Gastroesophageal sphincter (tissue), 4 donors: ENCODE measurements around the gene IFNGR1. TPM values are rescaled to one million over a fixed set of nuclear protein-coding genes. Genes with fewer than 3 reads are reported as not detected.

Source experiments
- ATAC-seq: fragments of 150-250 bp; one replicate; pipeline ENCODE4 v1.9.1; 2016; ENCODE audit warnings: mild to moderate bottlenecking, moderate library complexity
- H3K27ac ChIP-seq, 4 donors: fragments of 200-600 bp; sonication (generic) in 3 of 4; 1 replicate in 3 of 4; 2 replicates in 1 of 4; pipeline ENCODE4 v1.5.1; 2016 to 2019
- H3K27me3 ChIP-seq: fragments of 200-600 bp; sonication (generic); one replicate; pipeline ENCODE4 v1.5.1; 2019
- H3K36me3 ChIP-seq, 2 donors: fragments of 200-600 bp; sonication (generic); one replicate each; pipeline ENCODE4 v1.5.1; 2019; ENCODE audit warnings: control low read depth in 1 of 2
- H3K4me1 ChIP-seq, 3 donors: fragments of 200-600 bp; sonication (generic); 1 replicate in 2 of 3; 2 replicates in 1 of 3; pipeline ENCODE4 v1.5.1; 2016 to 2019; ENCODE audit warnings: control low read depth in 2 of 3
- H3K4me3 ChIP-seq, 2 donors: fragments of 200-600 bp; sonication (generic); one replicate each; pipeline ENCODE4 v1.5.1; 2019; ENCODE audit warnings: mild to moderate bottlenecking in 1 of 2, moderate library complexity in 1 of 2
- H3K9me3 ChIP-seq, 3 donors: fragments of 200-600 bp; sonication (generic); one replicate each; pipeline ENCODE4 v1.5.1; 2017 to 2019; ENCODE audit warnings: control low read depth in 2 of 3
- CTCF ChIP-seq, 4 experiments: fragments of 200-600 bp in 2 of 4; fragments of 450-650 bp in 2 of 4; sonication (generic) in 1 of 4; IDR thresholded peaks; one replicate each; pipeline ENCODE4 v1.5.1; 2017 to 2019; ENCODE audit warnings: antibody characterized with exemption in 4 of 4, mild to moderate bottlenecking in 2 of 4, moderate library complexity in 2 of 4
- EP300 ChIP-seq: sonication (generic); formaldehyde crosslinking; IDR thresholded peaks from one replicate; pipeline ENCODE4 v1.6.1; 2017; ENCODE audit warnings: antibody characterized with exemption, mild to moderate bottlenecking
- POLR2A ChIP-seq, 2 donors: fragments of 450-650 bp; IDR thresholded peaks; one replicate each; pipeline ENCODE4 v1.6.1; 2017; ENCODE audit warnings: antibody characterized with exemption in 2 of 2, mild to moderate bottlenecking in 2 of 2, moderate library complexity in 1 of 2
- POLR2AphosphoS5 ChIP-seq: sonication (generic); formaldehyde crosslinking; IDR thresholded peaks from one replicate; pipeline ENCODE4 v1.6.1; 2017; ENCODE audit warnings: antibody characterized with exemption
- WGBS, 2 donors: methylation state at CpG; one replicate each; pipeline ENCODE4 v1.1.5; 2018; ENCODE audit warnings: low coverage in 1 of 2; 5-methylcytosine and 5-hydroxymethylcytosine counted together
- total RNA-seq, 4 donors: library from RNA; depleted of rRNA; stranded (reverse); fragments of >200 nt; gene quantifications; one replicate each; pipeline ENCODE4 v1.1.0, GENCODE V29; 2016

Gene IFNGR1
- total RNA-seq, 4 donors from 2014 or later = 45.8 to 104 (median 66.9) TPM

DNA sequence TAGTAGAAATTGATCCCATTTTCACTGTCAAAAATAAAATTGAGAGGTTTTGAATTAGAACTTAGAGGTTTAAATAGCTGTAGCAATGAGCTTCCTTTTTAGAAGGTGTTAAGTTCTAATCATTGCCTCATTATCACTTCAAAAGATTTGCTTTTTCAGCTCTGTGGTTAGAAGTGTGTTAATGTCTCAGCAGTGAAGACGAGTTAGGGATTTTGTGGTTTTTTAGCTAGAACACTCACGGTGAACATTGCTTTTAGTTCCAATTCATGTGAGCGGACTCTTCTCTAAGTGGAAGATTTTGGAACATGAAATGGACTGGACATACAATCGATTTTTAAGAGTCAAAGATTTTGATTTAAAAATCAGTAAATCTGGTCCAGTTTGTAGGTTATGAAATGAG, 12.7 kb upstream of the IFNGR1 start:
- H3K4me3 ChIP-seq = no peak overlapping the region
- TF ChIP-seq POLR2AphosphoS5 (no peak), CTCF (IDR thresholded peaks at IDR 0.05) (no peak), POLR2A (IDR thresholded peaks at IDR 0.05) (no peak), EP300 (no peak)
- no peaks in the 10 kb centered on the region for H3K27me3 ChIP-seq
- no peak for ATAC-seq
- 65 to 83% methylated on average over 4 of the region's 4 CpGs for WGBS, 2 donors
- H3K4me1 ChIP-seq = peaks cover 0 to 35% (median 9%) of the 10 kb centered on the region in 3 donors
- no peak overlapping the region for H3K27ac ChIP-seq
- H3K9me3 ChIP-seq = no peaks in the 10 kb centered on the region
- H3K36me3 ChIP-seq = no peaks in the 10 kb centered on the region

DNA sequence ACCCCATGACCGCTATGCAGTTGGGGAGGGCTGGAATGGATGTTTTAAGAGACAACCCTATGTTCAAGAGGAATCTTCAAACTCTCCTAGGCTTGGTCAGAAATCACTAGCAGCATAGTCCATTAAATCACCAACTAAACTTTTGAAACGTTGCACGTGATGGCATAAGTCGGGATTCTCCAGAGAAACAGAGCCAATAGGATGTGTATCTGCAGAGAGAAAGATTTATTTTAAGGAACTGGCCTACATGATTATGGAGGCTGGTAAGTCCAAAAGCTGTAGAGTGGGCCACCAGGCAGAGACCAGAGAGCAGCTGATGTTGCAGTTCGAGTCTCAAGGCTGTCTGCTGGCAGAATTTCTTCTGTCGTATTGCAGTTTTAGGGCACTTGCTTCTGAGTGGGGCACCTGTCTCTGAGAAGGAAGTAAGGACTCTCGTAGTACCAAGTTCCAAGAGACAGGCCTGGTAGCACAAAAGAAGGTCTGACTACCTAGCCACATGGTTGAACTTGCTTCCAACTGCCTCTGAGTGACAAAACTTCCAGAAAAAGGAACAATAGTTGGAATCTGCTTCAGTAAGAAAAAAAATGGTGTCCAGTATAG, 11.9 kb upstream of the IFNGR1 start:
- H3K36me3 ChIP-seq = no peaks in the 10 kb centered on the region
- no peak overlapping the region for H3K4me3 ChIP-seq
- no peak overlapping the region for H3K27ac ChIP-seq
- H3K9me3 ChIP-seq = no peaks in the 10 kb centered on the region
- peaks cover 0 to 30% (median 9%) of the 10 kb centered on the region in 3 donors for H3K4me1 ChIP-seq
- no peak for TF ChIP-seq POLR2AphosphoS5
- no peak for TF ChIP-seq POLR2A (IDR thresholded peaks at IDR 0.05)
- no peak for TF ChIP-seq EP300
- TF ChIP-seq CTCF (IDR thresholded peaks at IDR 0.05) = no peak
- no peak for ATAC-seq
- no peaks in the 10 kb centered on the region for H3K27me3 ChIP-seq
- whole genome bisulfite sequencing, 2 donors = 90 to 97% methylated on average over 5 to 6 of the region's 7 CpGs

DNA sequence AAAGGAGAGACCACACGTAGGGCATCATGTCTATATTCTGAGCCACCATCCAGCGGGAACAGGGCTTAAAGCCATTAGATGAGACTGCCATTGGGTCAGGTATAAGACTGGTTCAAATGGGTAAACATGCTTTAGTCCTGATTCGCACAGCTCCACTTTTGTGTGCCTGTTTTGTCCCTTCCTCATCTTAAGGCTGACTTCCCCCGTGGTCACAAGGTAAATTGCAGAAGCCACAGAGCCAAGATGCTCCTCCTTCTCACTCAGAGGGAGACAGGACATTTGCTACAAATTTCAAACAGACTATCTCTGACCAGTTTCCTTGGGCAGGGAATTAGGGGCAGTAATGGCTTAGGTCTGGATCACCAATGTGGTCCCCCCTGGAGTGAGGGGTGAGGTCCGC, 11.4 kb upstream of the IFNGR1 start:
- H3K27ac ChIP-seq = no peak overlapping the region
- peaks cover 0 to 35% (median 9%) of the 10 kb centered on the region in 3 donors for H3K4me1 ChIP-seq

GRCh38 chr6:137229075-137229759, 10.0 kb upstream of the IFNGR1 start:
- no peak overlapping the region for H3K27ac ChIP-seq
- ATAC-seq = no peak

More for the DNA sequence above, 11.4 kb upstream of the IFNGR1 start:
- no peaks in the 10 kb centered on the region for H3K27me3 ChIP-seq
- H3K9me3 ChIP-seq = no peaks in the 10 kb centered on the region
- TF ChIP-seq POLR2A (IDR thresholded peaks at IDR 0.05) (no peak), CTCF (IDR thresholded peaks at IDR 0.05) (no peak), EP300 (no peak), POLR2AphosphoS5 (no peak)
- H3K4me3 ChIP-seq = no peak overlapping the region
- ATAC-seq = no peak
- 80 to 90% methylated on average over 4 to 5 of the region's 5 CpGs for WGBS, 2 donors
- no peaks in the 10 kb centered on the region for H3K36me3 ChIP-seq

More at GRCh38 chr6:137229075-137229759, 10.0 kb upstream of the IFNGR1 start:
- TF ChIP-seq POLR2AphosphoS5 (no peak), CTCF (IDR thresholded peaks at IDR 0.05) (no peak), POLR2A (IDR thresholded peaks at IDR 0.05) (no peak), EP300 (no peak)
- no peaks in the 10 kb centered on the region for H3K36me3 ChIP-seq
- no peak overlapping the region for H3K4me3 ChIP-seq
- no peaks in the 10 kb centered on the region for H3K9me3 ChIP-seq
- H3K27me3 ChIP-seq = no peaks in the 10 kb centered on the region
- peaks cover 0 to 30% (median 6%) of the 10 kb centered on the region in 3 donors for H3K4me1 ChIP-seq
- WGBS, 2 donors = 92% methylated on average over 2 of the region's 3 CpGs
